ENCODE data around the gene SLC12A1. TPM values are rescaled to one million over a fixed set of nuclear protein-coding genes. Genes with fewer than 3 reads are reported as not detected.

SLC12A1 gene
- total RNA-seq (not detected), polyA plus RNA-seq (not detected)
- long read RNA-seq, donor 1, result 0 reads
- long read RNA-seq, donor 2, result 0 reads

- Histone ChIP-seq H3K4me1 (no peaks in the 10 kb centered on the region), H3K9me3 (no peaks in the 10 kb centered on the region), H3K27ac (no peak within 1 kb of the TSS), H3K4me3 (no peak within 1 kb of the TSS), H3K27me3 (ENCODE audit: insufficient read depth in 3 of 3, low read length in 2 of 3) (no peaks in the 10 kb centered on the region), H3K36me3 (ENCODE audit: insufficient read depth in 1 of 2, low read depth in 1 of 2) (no peaks in the 10 kb centered on the region)
- intact Hi-C loops (cut with DNase I), result no loop called here
- TF ChIP-seq CTCF (IDR thresholded peaks at IDR 0.05), result no peak
- 82 to 88% (median 82%) methylated on average over 1 of the region's 1 CpG for WGBS, 3 donors
- DNase-seq, result no peak
- no peak for ATAC-seq
Measured at GRCh38 chr15:48205981-48206380, at the start of gene SLC12A1. Gene SLC12A1 (plus strand): TSS chr15:48206302. CDS start chr15:48207720, 1,418 bp downstream.

- Histone ChIP-seq H3K4me1 (no peaks in the 10 kb centered on the region), H3K27me3 (ENCODE audit: insufficient read depth in 3 of 3, low read length in 2 of 3) (no peaks in the 10 kb centered on the region), H3K27ac (no peak overlapping the region), H3K36me3 (ENCODE audit: insufficient read depth in 1 of 2, low read depth in 1 of 2) (no peaks in the 10 kb centered on the region), H3K4me3 (no peak overlapping the region), H3K9me3 (no peaks in the 10 kb centered on the region)
- ATAC-seq, result no peak
- TF ChIP-seq CTCF (IDR thresholded peaks at IDR 0.05), result no peak
- intact Hi-C loops (cut with DNase I), result no loop called here
- no peak for DNase-seq
- WGBS, 3 donors, result 61 to 62% (median 61%) methylated on average over 3 of the region's 3 CpGs
Measured at GRCh38 chr15:48168616-48169015, 37.5 kb upstream of the SLC12A1 start.

- H3K9me3 ChIP-seq, result no peaks in the 10 kb centered on the region
- H3K4me3 ChIP-seq, result no peak overlapping the region
- 65 to 71% (median 70%) methylated on average over 1 of the region's 1 CpG for WGBS, 3 donors
- no peaks in the 10 kb centered on the region for H3K36me3 ChIP-seq (ENCODE audit: insufficient read depth in 1 of 2, low read depth in 1 of 2)
- ATAC-seq (no peak), DNase-seq (no peak)
- TF ChIP-seq CTCF (IDR thresholded peaks at IDR 0.05), result no peak
- no peak overlapping the region for H3K27ac ChIP-seq
- no peaks in the 10 kb centered on the region for H3K27me3 ChIP-seq (ENCODE audit: insufficient read depth in 3 of 3, low read length in 2 of 3)
- no peaks in the 10 kb centered on the region for H3K4me1 ChIP-seq
- intact Hi-C loops (cut with DNase I), result no loop called here
Measured at GRCh38 chr15:48170981-48171380, 35.1 kb upstream of the SLC12A1 start.

- no peak for DNase-seq
- Histone ChIP-seq H3K9me3 (no peaks in the 10 kb centered on the region), H3K4me1 (no peaks in the 10 kb centered on the region), H3K36me3 (ENCODE audit: insufficient read depth in 1 of 2, low read depth in 1 of 2) (no peaks in the 10 kb centered on the region), H3K27me3 (ENCODE audit: insufficient read depth in 3 of 3, low read length in 2 of 3) (peaks cover 0 to 27% (median 8%) of the 10 kb centered on the region in 3 donors), H3K27ac (no peak overlapping the region), H3K4me3 (no peak overlapping the region)
- WGBS, 3 donors, result 94 to 96% (median 95%) methylated on average over 3 of the region's 3 CpGs
- no peak for ATAC-seq
- intact Hi-C loops (cut with DNase I), result no loop called here
- no peak for TF ChIP-seq CTCF (IDR thresholded peaks at IDR 0.05)
Measured at GRCh38 chr15:48175126-48175525, 31.0 kb upstream of the SLC12A1 start.

GRCh38 chr15:48176112-48176511 is 30.0 kb upstream of the SLC12A1 start:
- Histone ChIP-seq H3K27me3 (ENCODE audit: insufficient read depth in 3 of 3, low read length in 2 of 3) (peaks cover 0 to 34% (median 8%) of the 10 kb centered on the region in 3 donors), H3K9me3 (no peaks in the 10 kb centered on the region), H3K4me1 (no peaks in the 10 kb centered on the region), H3K4me3 (no peak overlapping the region), H3K36me3 (ENCODE audit: insufficient read depth in 1 of 2, low read depth in 1 of 2) (no peaks in the 10 kb centered on the region), H3K27ac (no peak overlapping the region)
- DNase-seq, result no peak
- no peak for TF ChIP-seq CTCF (IDR thresholded peaks at IDR 0.05)
- 79 to 85% (median 83%) methylated on average over 4 of the region's 4 CpGs for WGBS, 3 donors
- intact Hi-C loops (cut with DNase I), result no loop called here
- no peak for ATAC-seq
